ENCODE measurements around the gene COPZ2. TPM values are rescaled to one million over a fixed set of nuclear protein-coding genes. Genes with fewer than 3 reads are reported as not detected.
A peak's percentile ranks its signal among the peaks of the same experiment; 100 is the strongest.
"Not testable (repeated sequence)": the region's sequence is repeated elsewhere in the genome, so short reads cannot be mapped to it uniquely, and the experiment has no call there.

Gene COPZ2
- 10 to 100 TPM; 15.8 to 20.3 (median 19.0) TPM for polyA plus RNA-seq (ENCODE audit: insufficient read length in 3 of 3)
- long read RNA-seq, donor 1, partial matches to known transcripts = 0 of 2 reads
- long read RNA-seq, donor 1, other reads (novel, unspliced or antisense) = 0 of 2 reads
- long read RNA-seq, donor 2, transcript COPZ2-210 (9 exons, 895 nt) = major isoform, 5 of 5 reads
- long read RNA-seq, donor 2, partial matches to known transcripts = 0 of 5 reads
- long read RNA-seq, donor 2, other reads (novel, unspliced or antisense) = 0 of 5 reads
- long read RNA-seq, donor 3, transcript COPZ2-210 (9 exons, 895 nt) = major isoform, 6 of 6 reads
- long read RNA-seq, donor 3, partial matches to known transcripts = 0 of 6 reads
- long read RNA-seq, donor 3, other reads (novel, unspliced or antisense) = 0 of 6 reads
- long read RNA-seq, donor 4, transcript COPZ2-210 (9 exons, 895 nt) = major isoform, 6 of 7 reads
- long read RNA-seq, donor 4, partial matches to known transcripts = 0 of 7 reads
- long read RNA-seq, donor 4, other reads (novel, unspliced or antisense) = 0 of 7 reads
- long read RNA-seq, donor 5 = 0 reads
- long read RNA-seq, donor 6, partial matches to known transcripts = 0 of 2 reads
- long read RNA-seq, donor 6, other reads (novel, unspliced or antisense) = 0 of 2 reads
- long read RNA-seq, donor 7, partial matches to known transcripts = 0 of 1 reads
- long read RNA-seq, donor 7, other reads (novel, unspliced or antisense) = 0 of 1 reads
- long read RNA-seq, donor 8 = 0 reads
- long read RNA-seq, donor 9, partial matches to known transcripts = 0 of 1 reads
- long read RNA-seq, donor 9, other reads (novel, unspliced or antisense) = 0 of 1 reads
- long read RNA-seq, donor 10, partial matches to known transcripts = 0 of 3 reads
- long read RNA-seq, donor 10, other reads (novel, unspliced or antisense) = 0 of 3 reads
- long read RNA-seq, donor 11, partial matches to known transcripts = 0 of 3 reads
- long read RNA-seq, donor 11, other reads (novel, unspliced or antisense) = 0 of 3 reads
- long read RNA-seq, donor 12, partial matches to known transcripts = 0 of 2 reads
- long read RNA-seq, donor 12, other reads (novel, unspliced or antisense) = 0 of 2 reads
- long read RNA-seq, donor 13 = 0 reads
- long read RNA-seq, donor 14, partial matches to known transcripts = 0 of 2 reads
- long read RNA-seq, donor 14, other reads (novel, unspliced or antisense) = 0 of 2 reads
- long read RNA-seq, donor 15 = 0 reads
- long read RNA-seq, donor 16, transcript COPZ2-210 (9 exons, 895 nt) = major isoform, 5 of 12 reads
- long read RNA-seq, donor 16, partial matches to known transcripts = 6 of 12 reads
- long read RNA-seq, donor 16, other reads (novel, unspliced or antisense) = 0 of 12 reads

DNA sequence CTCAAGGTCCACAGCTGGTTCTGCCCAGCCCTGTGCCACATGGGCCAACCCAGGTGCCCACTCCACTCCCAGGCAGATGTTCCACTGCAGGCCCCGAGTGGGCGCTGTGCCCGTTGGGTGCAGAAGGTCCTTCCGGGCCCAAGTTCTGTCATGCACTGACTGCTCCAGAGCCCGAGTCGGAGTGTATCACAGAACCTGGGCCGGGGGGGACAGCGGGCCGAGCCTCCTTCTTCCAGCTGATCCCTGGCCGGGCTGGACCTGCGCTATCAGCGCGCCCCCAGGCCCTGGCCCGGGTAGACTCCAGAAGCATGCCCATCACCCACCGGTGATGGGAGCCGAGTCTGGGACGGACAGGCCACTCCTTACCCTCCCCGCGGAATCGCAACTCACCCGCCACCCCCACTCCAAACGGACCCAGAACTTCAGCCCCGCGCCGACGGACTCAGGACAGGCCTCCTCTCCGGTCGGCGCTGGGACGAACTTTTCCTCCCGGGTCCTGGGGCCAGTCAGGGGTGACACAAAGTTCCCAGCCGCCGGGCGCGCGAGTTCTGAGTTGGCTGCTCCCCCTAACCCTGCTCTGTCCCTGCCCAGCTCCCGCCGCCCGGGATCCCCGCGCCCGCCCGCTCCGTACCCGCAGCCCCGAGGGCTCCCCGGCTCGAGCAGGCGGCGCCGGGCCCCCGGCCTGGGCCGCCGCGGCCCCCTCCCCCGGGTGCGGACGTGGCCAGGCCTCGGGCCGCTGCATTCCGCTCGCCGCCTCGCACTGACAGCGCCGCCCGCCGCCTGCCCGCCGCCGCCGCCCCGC is at the start of gene COPZ2:
COPZ2 (minus strand) TSS at position 762 of the 802 bp plus-strand sequence; CDS start at position 742, 20 bp downstream.
- no peak for DNase-seq (ENCODE audit: extremely low read depth in 1 of 11, low read depth in 9 of 11, low spot score in 4 of 11)

DNA sequence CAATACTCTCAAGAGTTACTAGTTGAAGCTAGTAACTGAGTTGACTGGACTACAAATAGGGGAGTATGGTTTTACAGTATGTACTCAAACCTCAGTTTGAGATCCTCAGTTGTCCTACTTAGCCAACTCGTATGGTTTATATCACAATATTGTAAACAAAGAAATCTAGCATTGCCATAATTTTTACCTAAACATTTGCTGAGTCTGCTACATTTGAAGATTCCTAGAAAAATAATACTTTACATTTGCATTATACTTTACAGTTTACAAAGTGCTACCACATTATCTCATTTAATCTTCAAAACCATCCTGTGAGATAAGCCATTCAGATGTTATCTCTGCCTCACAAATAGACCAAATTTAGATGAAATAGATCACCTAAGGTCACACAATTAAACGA is 47.3 kb upstream of the COPZ2 start:
- no peak for DNase-seq (ENCODE audit: extremely low read depth in 1 of 11, low read depth in 9 of 11, low spot score in 4 of 11)

- DNase-seq (ENCODE audit: extremely low read depth in 1 of 11, low read depth in 9 of 11, low spot score in 4 of 11) = no peak
These were observed 44.3 kb upstream of the COPZ2 start for GRCh38 chr17:48081858-48082257.

DNA sequence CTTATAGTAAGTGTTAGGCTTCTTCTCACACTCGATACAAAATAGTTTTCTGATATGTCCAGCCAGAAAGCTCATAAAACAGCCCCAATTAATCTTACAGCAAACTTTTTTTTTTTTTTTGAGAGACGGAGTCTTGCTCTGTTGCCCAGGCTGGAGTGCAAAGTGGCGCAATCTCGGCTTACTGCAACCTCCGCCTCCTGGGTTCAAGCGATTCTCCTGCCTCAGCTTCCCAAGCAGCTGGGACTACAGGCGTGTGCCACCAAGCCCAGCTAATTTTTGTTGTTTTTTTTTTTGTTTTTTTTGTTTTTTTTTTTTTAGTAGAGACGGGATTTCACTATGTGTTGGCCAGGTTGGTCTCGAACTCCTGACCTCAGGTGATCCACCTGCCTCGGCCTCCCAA is 39.6 kb upstream of the COPZ2 start:
- DNase-seq (ENCODE audit: extremely low read depth in 1 of 11, low read depth in 9 of 11, low spot score in 4 of 11) = not testable (repeated sequence)

GRCh38 chr17:48074322-48075081 is 36.9 kb upstream of the COPZ2 start:
- peak in 8 of 11 donors; percentile 61 to 82 (median 72) for DNase-seq (ENCODE audit: extremely low read depth in 1 of 11, low read depth in 9 of 11, low spot score in 4 of 11)

DNA sequence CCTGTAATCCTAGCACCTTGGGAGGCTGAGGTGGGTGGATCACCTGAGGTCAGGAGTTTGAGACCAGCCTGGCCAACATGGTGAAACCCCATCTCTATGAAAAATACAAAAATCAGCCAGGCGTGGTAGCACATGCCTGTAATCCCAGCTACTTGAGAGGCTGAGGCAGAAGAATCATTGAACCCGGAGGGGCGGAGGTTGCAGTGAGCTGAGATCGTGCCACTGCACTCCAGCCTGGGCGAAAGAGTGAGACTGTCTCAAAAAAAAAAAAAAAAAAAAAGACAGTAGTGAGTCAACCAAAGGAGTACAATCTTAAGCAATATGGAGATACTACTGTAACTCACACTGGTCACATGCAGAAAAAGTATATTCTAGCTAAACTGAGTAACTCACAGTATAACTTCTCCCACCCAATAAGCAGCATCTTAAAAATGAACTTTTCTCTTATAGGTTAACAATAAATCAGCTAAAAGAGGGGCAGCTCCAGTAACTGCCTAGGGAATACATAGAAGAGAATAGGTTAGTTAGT is 36.0 kb upstream of the COPZ2 start:
- DNase-seq (ENCODE audit: extremely low read depth in 1 of 11, low read depth in 9 of 11, low spot score in 4 of 11) = not testable (repeated sequence)

DNA sequence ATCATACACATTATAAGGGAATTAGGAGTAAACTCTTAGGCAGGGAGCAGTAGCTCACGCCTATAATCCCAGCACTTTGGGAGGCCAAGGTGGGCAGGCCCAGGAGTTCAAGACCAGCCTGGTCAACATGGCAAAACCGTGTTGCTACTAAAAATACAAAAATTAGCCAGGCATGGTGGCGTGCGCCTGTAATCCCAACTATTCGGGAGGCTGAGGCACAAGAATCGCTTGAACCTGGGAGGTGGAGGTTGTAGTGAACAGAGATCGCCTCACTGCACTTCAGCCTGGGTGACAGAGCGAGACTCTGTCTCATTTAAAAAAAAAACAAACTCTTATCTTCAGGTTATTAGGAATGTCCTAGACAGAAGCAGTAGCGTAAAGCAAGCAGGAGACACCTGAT is 35.2 kb upstream of the COPZ2 start:
- not testable (repeated sequence) for DNase-seq (ENCODE audit: extremely low read depth in 1 of 11, low read depth in 9 of 11, low spot score in 4 of 11)

GRCh38 chr17:48071654-48072053 is 34.1 kb upstream of the COPZ2 start:
- DNase-seq (ENCODE audit: extremely low read depth in 1 of 11, low read depth in 9 of 11, low spot score in 4 of 11) = no peak

- DNase-seq (ENCODE audit: extremely low read depth in 1 of 11, low read depth in 9 of 11, low spot score in 4 of 11) = no peak
These were observed 32.6 kb upstream of the COPZ2 start for GRCh38 chr17:48070195-48070594.

GRCh38 chr17:48068491-48068961 is 30.9 kb upstream of the COPZ2 start:
- no peak for DNase-seq (ENCODE audit: extremely low read depth in 1 of 11, low read depth in 9 of 11, low spot score in 4 of 11)

GRCh38 chr17:48067808-48068207 is 30.2 kb upstream of the COPZ2 start:
- not testable (repeated sequence) for DNase-seq (ENCODE audit: extremely low read depth in 1 of 11, low read depth in 9 of 11, low spot score in 4 of 11)

DNA sequence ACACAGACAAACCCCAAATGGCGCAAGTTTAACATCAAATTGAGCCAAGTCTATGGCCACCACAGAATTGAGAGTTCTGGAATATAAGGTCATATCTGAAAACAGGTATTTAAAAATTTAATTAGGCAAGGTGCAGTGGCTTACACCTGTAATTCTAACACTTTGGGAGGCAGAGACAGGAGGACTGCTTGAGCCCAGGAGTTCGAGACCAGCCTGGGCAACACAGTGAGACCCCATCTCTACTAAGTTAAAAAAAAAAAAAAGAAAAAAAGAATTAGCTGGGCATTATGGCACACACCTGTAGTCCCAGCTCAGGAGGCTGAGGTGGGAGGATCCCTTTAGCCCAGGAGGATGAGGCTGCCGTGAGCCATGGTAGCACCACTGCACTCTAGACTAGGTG is 29.6 kb upstream of the COPZ2 start:
- DNase-seq (ENCODE audit: extremely low read depth in 1 of 11, low read depth in 9 of 11, low spot score in 4 of 11) = no peak

DNA sequence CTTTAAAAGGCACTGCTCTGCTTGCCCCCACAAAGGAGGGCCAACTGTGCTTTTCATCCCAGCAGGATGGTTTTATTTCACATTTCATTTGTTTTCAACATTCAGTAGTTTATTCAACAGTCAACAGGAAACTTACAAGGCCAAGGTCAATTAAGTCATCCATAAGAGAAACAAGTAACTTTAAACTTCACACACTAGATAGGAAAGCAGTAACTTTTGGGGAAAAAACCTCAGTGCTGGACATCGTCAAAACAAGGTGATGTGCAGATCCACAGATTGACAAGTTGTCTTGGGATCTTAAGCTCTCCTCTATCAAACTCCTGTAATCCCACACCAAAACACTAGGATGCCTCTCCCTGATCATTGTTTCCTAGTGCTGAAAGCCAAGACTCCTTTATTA is 29.1 kb upstream of the COPZ2 start:
- DNase-seq (ENCODE audit: extremely low read depth in 1 of 11, low read depth in 9 of 11, low spot score in 4 of 11) = no peak

DNA sequence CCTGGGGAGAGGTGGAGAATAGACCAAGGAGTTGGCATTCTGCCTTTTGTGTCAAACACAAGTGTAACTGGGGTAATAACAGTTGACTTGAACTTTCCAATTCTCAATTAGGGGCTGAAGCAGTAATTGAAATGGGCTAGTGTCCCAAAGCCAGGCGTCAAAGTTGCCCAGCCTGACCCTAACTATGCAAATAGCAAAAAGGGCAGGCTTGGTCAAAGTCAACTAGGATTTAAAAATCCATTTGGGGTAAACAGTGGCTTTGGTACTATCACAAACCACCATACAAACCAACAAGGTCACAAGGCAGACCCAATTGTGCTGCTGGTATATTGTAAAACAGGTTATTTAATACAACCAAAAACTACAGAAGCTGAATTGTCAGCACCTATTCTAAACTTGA is 28.6 kb upstream of the COPZ2 start:
- DNase-seq (ENCODE audit: extremely low read depth in 1 of 11, low read depth in 9 of 11, low spot score in 4 of 11) = no peak

- no peak for DNase-seq (ENCODE audit: extremely low read depth in 1 of 11, low read depth in 9 of 11, low spot score in 4 of 11)
These were observed 27.0 kb upstream of the COPZ2 start for GRCh38 chr17:48064638-48065037.

GRCh38 chr17:48062273-48062672 is 24.7 kb upstream of the COPZ2 start:
- DNase-seq (ENCODE audit: extremely low read depth in 1 of 11, low read depth in 9 of 11, low spot score in 4 of 11) = no peak

- DNase-seq (ENCODE audit: extremely low read depth in 1 of 11, low read depth in 9 of 11, low spot score in 4 of 11) = no peak
These were observed 22.7 kb upstream of the COPZ2 start for GRCh38 chr17:48060249-48060648.
